Neural progenitor cell (in vitro differentiated cells): Measurements from ENCODE around the gene NUDT19.

Experiments used
- CTCF ChIP-seq: fragments of 200-600 bp; sonication (generic); IDR thresholded peaks from 2 replicates; pipeline ENCODE4 v1.5.1; 2017; ENCODE audit warnings: antibody characterized with exemption, mild to moderate bottlenecking
- EZH2 ChIP-seq: fragments of 200-600 bp; sonication (generic); IDR thresholded peaks from 2 replicates; pipeline ENCODE4 v1.6.1; 2017; ENCODE audit warnings: antibody characterized with exemption, mild to moderate bottlenecking, moderate library complexity

- TF ChIP-seq CTCF (no peak), EZH2 (no peak)
Measured at GRCh38 chr19:32658075-32658474, 33.5 kb upstream of the NUDT19 start.
